ENCODE results near the gene CELA2B. TPM values are rescaled to one million over a fixed set of nuclear protein-coding genes. Genes with fewer than 3 reads are reported as not detected.

The CELA2B gene
- polyA plus RNA-seq, 2 of the 4 experiments (the other 2 are of a cell fraction): not detected

- FAIRE-seq (no peak), DNase-seq (ENCODE audit: low read depth in 1 of 2, low spot score in 1 of 2) (no peak), ATAC-seq (no peak)
- POLR2A ChIA-PET: no interaction called here
- no peak overlapping the region for H3K27ac ChIP-seq
- CTCF ChIA-PET: interaction anchor here (1.0 to 1.7 kb wide), 6 partner anchors 8 to 212 kb away, joined by 3 to 8 read pairs (median 3); no protein-coding TSS in a partner anchor
- WGBS (ENCODE audit: missing lambda C conversion rate): 83% methylated on average over 18 of the region's 19 CpGs
- no peaks in the 10 kb centered on the region for H3K4me1 ChIP-seq
- no peaks in the 10 kb centered on the region; the same call in 2 of the 3 replicates for H3K9me3 ChIP-seq
- TF ChIP-seq CEBPB (IDR thresholded peaks at IDR 0.05) (no peak), HOXB13 (CRISPR knock-in tag; IDR thresholded peaks at IDR 0.05; ENCODE audit: low read depth) (no peak), ELK1 (IDR thresholded peaks at IDR 0.05; ENCODE audit: low read depth, low read length) (no peak), HEYL (CRISPR knock-in tag; IDR thresholded peaks at IDR 0.05) (no peak), HOXB5 (CRISPR knock-in tag; IDR thresholded peaks at IDR 0.05) (no peak), E2F6 (IDR thresholded peaks at IDR 0.05; ENCODE audit: borderline replicate concordance, low read depth) (no peak), EHF (CRISPR knock-in tag; IDR thresholded peaks at IDR 0.05) (no peak), USF2 (IDR thresholded peaks at IDR 0.05) (no peak), KDM1A (IDR thresholded peaks at IDR 0.05; ENCODE audit: low read depth) (no peak), ZSCAN20 (CRISPR knock-in tag; IDR thresholded peaks at IDR 0.05) (no peak), KDM5A (IDR thresholded peaks at IDR 0.05) (no peak), MAFK (IDR thresholded peaks at IDR 0.05; ENCODE audit: partially characterized antibody) (no peak), PBX3 (IDR thresholded peaks at IDR 0.05) (no peak)
- H3K4me3 ChIP-seq: no peak overlapping the region
- no peak overlapping the region for H3K4me2 ChIP-seq
These were observed 24.6 kb downstream of the CELA2B start for GRCh38 chr1:15500184-15501178.

GRCh38 chr1:15501208-15502032 is 25.5 kb downstream of the CELA2B start:
- no peak for FAIRE-seq
- H3K4me1 ChIP-seq: no peaks in the 10 kb centered on the region
- H3K4me3 ChIP-seq: no peak overlapping the region
- WGBS (ENCODE audit: missing lambda C conversion rate): 46% methylated on average over 17 of the region's 17 CpGs
- no peak overlapping the region for H3K27ac ChIP-seq
- CTCF ChIA-PET: interaction anchor here (0.7 to 1.6 kb wide), 7 partner anchors 11 to 350 kb away, joined by 3 to 8 read pairs (median 3); no protein-coding TSS in a partner anchor
- no peak overlapping the region for H3K4me2 ChIP-seq
- no peaks in the 10 kb centered on the region; the same call in 2 of the 3 replicates for H3K9me3 ChIP-seq
- peak; percentile 60 to 74 for DNase-seq (ENCODE audit: low read depth in 1 of 2, low spot score in 1 of 2)
- POLR2A ChIA-PET: no interaction called here
- peak; percentile 77 to 92; a peak in 5 of 6 replicates for ATAC-seq
- no peak for TF ChIP-seq POLR2A (IDR thresholded peaks at IDR 0.05; ENCODE audit: low read length)
- no peak for TF ChIP-seq HDAC2 (IDR thresholded peaks at IDR 0.05)
- TF ChIP-seq ZSCAN20 (CRISPR knock-in tag; IDR thresholded peaks at IDR 0.05): no peak
- no peak for TF ChIP-seq PBX3 (IDR thresholded peaks at IDR 0.05)
- peak; percentile 69 for TF ChIP-seq SMC3 (IDR thresholded peaks at IDR 0.05)
- no peak for TF ChIP-seq RFX5 (IDR thresholded peaks at IDR 0.05)
- no peak for TF ChIP-seq HOXB13 (CRISPR knock-in tag; IDR thresholded peaks at IDR 0.05; ENCODE audit: low read depth)
- TF ChIP-seq TFCP2L1 (CRISPR knock-in tag; IDR thresholded peaks at IDR 0.05): no peak
- TF ChIP-seq ATOH8 (CRISPR knock-in tag; IDR thresholded peaks at IDR 0.05; ENCODE audit: low read depth): no peak
- peak; percentile 71 for TF ChIP-seq CTCF (IDR thresholded peaks at IDR 0.05)
- TF ChIP-seq BHLHE40 (IDR thresholded peaks at IDR 0.05; ENCODE audit: low read depth, low read length): no peak
- TF ChIP-seq ESRRA (IDR thresholded peaks at IDR 0.05; ENCODE audit: borderline replicate concordance, low read length): no peak
- no peak for TF ChIP-seq PHF8 (IDR thresholded peaks at IDR 0.05; ENCODE audit: borderline replicate concordance, low read depth)
- TF ChIP-seq RAD21 (conservative IDR thresholded peaks at IDR 0.05 in 1 of 2, IDR thresholded peaks at IDR 0.05 in 1 of 2): peak; percentile 64 to 67

Measured in A549 (cell line).